ENCODE data around the gene CDC42EP5.

The CDC42EP5 gene

DNA sequence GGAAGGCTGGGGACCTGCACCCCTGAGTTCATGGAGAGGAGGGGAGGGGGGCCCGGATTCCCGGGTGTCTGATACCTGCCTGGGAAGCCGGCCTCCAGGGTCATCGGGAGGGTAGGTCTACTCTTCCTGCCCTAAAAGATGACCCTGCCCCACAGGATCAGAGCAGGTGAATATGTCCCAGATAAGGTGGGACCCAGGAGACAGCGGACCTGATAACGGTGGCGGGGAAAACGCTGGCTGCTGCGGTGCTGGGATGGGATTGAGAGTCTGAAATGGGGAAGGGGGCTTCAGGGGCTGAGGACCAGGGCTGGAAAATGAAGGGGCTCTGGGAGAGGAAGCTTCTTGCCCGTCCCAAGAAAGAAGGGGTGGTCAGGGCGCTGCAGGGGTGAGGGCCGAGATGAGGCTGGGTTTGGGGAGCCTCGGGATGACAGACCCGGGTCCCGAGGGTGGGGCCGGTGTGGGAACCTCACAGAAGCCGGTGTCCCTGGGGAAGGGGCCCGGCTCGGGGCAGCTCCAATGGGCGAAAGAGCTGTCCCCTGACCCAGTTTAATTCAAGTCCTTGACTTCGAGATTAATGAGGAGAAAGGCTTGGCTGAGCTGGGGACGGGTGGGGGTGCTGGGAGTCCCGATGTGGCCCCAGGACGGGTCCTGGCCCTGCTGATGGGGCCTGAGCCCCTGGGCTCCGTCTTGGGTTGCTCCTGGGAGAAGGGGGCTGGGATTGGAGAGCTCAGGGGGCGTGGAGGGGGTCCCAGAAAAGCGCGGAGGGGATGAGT, 57.0 kb downstream of the CDC42EP5 start:
- TF ChIP-seq, protein P1, sequence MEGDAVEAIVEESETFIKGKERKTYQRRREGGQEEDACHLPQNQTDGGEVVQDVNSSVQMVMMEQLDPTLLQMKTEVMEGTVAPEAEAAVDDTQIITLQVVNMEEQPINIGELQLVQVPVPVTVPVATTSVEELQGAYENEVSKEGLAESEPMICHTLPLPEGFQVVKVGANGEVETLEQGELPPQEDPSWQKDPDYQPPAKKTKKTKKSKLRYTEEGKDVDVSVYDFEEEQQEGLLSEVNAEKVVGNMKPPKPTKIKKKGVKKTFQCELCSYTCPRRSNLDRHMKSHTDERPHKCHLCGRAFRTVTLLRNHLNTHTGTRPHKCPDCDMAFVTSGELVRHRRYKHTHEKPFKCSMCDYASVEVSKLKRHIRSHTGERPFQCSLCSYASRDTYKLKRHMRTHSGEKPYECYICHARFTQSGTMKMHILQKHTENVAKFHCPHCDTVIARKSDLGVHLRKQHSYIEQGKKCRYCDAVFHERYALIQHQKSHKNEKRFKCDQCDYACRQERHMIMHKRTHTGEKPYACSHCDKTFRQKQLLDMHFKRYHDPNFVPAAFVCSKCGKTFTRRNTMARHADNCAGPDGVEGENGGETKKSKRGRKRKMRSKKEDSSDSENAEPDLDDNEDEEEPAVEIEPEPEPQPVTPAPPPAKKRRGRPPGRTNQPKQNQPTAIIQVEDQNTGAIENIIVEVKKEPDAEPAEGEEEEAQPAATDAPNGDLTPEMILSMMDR (conservative IDR thresholded peaks at IDR 0.05): no peak
- H3K27ac ChIP-seq: no peak overlapping the region

DNA sequence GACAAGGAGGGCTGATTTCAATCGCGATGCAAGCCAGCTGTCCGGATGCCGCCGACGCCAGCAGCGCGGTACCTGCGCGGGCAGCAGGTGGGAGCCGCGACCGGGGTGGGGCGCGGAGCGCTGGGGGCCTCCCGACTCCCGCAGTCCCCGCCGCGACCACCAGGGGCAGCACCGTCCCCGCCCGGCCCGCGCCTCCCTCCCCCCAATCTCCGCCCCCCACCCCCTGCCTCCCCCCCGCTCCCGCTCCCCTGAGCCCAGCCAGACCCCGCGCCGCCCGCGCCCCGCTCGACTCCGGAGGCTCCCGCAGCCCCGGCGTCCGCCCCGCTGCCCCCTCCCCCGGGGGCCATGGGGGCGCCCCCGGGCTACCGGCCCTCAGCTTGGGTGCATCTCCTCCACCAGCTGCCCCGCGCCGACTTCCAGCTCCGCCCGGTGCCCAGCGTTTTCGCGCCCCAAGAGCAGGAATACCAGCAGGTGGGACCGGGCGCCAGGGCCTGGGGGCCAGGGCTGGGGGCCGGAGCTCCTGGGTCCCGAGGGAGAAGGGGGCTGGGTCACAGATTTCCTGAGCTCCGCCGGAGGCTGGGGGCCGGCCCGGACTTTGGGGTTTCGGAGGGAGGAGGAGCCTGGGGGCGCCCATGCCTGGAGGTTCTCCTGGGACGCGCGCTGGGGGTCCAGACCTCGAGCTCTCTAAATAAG, 57.7 kb downstream of the CDC42EP5 start, which contains the start of gene TTYH1:
Gene TTYH1, plus strand, starts transcription at position 257 of the 693 bp plus-strand sequence. Its CDS starts 89 bp downstream, at position 346.
- TF ChIP-seq, protein P1 (conservative IDR thresholded peaks at IDR 0.05): no peak
- no peak within 1 kb of the TSS for H3K27ac ChIP-seq
